NCI-H1694 treated with DMSO at 0.1 percent for 48 hours (cell line): ENCODE measurements around the gene DST.

ENCODE experiments used
- DNase-seq: peaks from one replicate; lab custom pipeline; 2025; lab: John Stamatoyannopoulos, UW

DST gene

DNA sequence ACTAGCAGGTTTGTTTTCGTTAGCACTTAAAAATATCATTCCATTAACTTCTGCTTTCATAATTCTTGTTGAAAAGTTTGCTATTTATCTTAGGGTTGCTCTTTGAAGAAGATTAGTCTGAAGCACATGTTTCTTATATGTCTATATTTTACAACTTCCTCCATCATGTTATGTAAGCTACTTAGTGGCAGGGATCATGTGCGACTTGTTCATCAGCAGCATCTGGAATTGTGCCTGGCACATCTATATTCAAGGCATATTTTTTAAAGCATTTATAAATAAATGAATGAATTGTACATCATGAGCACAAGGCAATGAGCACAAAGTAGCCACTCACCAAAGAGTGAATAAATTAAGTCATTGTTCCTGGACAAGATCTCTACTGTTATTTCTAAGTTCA, 208.1 kb downstream of the DST start:
- DNase-seq = no peak

DNA sequence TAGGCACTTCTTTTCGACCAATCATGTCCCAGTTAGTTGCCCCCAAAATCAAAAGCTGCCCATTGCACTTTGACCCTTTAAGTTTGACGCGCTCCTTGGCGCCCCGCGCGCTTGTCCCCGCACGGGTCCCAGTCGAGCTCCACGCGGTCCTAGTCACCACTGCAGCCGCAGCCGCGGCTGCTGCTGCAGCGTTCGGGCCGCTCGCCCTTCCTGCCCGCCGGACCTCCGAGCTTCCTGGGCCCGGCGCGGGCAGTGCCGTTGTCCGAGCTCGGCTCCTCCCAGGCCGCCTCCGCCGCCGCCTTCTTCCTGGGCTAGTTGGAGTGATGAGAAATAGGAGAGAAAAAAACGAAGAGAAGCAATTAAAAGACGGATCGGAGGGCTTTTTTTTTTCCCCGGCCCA, 209.6 kb downstream of the DST start:
- no peak for DNase-seq

DNA sequence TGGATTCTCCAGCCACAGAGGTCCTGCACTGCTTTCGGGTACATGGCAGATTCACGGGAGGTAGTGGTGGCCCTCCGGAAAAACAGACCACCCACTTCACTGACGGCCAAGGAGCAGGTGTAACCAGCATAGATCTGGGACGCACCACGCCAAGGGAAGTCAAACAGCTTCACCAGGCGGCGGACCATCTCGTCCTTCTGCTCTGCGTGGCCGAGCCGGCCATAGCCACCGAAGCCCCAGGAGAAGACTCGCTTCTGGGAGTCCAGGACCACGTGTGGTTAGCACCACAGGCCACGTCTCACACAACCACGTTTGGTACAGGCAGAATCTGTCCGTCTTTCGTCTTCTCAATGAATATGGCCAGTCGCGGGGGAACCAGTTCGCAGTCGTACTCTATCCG, 210.5 kb downstream of the DST start:
- DNase-seq = no peak

DNA sequence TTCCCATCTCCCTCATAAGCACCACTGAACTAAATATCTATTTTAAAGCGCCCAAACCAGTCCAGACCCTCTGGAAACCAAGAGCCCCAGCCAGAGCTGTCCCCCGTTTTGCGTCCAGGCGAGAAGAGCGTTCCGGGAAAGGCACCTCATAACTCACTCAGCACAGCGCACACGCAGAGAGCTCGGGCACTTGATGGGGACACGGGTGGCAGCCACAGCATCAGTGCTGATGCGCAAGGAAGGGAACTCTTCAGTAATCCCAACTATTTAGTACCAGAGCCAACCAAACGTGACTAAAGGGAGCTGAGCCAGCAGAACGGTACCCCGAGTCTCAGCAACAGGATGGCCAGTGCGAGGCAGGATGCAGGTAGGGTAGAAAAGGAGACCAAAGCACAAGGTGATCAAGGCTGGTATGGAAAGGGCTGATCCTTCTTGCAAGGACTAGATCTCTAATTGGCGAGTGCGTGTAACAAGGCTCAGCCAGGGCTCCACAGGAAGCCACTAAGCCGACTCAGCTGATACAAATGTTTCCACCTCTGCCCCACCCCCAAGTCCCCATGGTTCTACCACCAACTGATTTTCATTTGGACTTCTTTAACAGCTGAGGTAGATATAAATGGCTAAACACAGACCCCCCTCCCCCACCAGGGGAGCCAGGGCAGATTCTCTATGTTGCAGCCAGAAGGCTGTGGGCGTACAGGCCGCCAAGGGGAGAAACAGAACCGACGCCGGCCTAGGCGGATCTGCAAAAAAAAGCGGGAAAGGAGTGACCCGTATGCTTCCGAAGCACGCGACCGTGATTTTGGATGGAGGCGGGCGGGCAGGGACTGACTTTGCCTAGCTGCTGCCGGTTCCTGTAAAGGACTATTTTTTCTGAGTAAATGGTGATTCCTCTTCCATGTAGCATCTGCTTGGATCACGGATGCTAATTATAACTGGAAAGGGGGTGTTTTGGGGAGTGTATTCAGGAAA, 211.8 kb downstream of the DST start:
- DNase-seq = no peak

DNA sequence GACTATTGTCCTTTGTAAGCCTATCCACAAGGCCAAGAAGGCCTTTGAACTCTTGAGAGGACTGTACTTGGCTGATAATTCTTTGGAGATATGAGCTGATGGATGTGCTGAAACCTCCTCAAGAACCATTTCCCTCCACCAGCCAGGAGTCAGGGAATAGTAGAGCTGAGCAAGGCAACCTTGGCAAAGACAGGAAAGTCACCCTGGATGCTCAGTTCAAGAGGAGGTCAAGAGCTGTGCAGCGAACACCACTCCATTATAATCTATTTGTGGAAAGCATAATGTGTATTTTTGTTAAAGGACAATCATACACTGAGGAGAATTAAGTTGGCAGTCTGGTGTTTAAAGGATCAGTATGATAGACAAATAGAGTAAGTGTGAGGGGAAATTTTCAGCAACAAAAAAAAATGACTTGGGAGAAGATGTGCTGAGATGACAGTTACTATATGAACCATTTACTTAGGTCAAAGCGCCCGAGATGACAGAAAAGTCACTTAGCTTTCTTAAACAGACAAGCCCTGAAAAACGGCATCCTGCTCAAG, 218.1 kb downstream of the DST start:
- DNase-seq = no peak

DNA sequence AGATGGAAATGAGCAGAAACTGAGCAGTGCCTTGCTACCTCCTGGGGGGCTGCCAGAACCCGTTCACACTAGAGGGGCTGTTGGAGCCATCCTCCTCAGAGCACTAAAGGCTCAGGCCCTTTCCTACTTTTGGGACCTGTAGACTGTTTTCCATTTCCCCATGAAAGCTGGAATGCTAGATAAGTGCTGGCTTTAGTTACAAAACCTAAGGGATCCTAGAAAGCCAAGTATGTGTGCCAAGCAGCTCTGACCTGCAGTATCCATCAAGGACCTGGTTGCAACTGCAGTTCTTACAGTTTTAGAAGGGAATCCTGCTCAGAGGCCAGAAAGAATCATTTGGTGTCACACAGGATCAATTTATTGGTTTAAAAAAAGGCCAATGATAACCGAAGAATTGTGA, 218.6 kb downstream of the DST start:
- no peak for DNase-seq

DNA sequence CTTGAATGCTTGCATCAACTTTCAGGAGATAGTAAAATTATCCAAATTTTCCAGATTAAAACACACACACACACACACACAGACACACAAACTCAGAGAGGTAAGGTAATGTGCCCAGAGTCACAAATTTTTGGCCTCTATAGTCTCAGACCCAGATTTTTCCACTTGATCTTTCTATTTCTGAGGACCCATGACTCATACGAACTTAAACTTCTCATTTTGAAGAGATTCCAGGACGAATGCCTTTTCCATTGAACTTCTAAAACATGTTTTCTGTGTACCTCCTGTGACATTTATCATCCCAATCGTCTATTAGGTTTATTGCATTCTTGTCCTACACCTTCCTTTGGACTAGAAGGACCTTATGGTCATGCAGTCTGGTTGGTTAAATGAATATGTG, 222.4 kb downstream of the DST start:
- no peak for DNase-seq

DNA sequence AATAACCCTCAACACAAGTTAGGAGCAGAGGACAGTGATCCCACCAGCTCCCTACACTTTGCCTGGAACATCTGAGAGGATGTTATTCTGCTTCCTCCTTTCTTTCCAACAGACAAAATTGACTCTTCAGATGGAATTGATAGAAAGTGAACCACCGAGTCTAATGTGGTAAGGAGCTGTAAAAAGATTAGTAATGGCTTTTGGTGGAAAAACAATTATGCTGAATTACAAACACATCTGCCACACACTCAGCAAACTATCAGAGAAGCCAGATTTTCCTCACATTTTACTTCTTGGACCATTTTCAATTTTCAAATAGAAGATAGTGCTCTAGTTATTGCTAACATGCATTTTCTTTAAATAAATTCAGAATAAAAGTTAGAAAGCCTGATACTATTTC, 223.5 kb downstream of the DST start:
- DNase-seq = no peak

DNA sequence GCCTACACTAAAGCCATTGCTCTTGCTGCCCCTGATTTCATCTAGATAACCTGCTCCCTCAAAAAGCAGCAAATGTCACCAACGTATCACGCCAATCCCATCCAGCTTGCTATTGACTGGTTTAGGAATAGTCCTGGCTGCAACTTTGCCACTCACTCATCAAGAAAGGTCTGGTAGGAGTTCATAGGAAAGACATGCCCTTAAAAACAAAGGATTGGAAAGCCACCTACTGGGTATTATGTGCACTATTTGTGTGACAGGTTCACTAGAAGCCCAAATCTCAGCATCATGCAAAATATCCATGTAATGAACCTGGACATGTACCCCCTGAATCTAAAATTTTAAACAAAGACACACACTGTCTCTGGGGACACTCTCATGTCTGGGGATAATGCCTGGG, 224.9 kb downstream of the DST start:
- no peak for DNase-seq

DNA sequence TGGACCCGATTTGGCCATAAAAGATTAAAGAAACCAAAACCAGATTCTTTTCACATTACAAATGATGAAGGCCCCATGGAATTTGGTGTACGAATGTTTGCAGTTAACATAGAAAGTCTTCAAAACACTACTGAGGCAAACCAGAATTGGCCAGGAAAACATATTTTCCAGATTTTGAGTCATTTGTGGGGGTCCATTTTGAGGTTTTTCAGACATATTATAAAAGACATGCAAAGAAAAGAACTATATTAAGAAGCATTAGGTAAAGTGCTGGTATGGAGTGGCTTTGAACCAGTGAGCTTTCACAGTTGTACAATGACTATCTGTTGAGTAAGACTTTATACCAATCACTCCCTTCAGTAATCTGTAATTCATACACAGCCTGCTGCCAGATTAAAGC, 226.4 kb downstream of the DST start:
- no peak for DNase-seq

DNA sequence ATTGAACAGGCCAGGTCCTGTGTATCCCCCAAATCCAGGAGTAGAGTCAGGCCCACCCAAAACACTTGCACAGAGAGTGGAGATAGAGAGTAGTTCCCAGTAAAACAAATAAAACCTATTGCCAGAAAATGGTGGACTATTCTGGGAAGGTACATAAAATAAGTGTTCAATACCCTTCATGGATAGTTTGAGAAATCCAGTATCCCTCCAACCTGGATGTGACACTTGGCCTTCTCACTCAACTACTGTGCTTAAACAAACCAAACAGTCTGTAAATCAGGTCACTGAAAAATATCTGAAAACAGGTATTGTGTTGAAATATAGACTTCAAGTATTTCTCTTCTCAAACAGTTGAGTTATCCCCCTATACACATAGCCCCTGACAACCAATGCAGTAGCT, 233.7 kb downstream of the DST start:
- DNase-seq = no peak
